BJ (cell line): ENCODE results near the gene KLK5. TPM values are rescaled to one million over a fixed set of nuclear protein-coding genes. Genes with fewer than 3 reads are reported as not detected.

Experiments
- CTCF ChIA-PET: fragments of 350-600 bp; formaldehyde crosslinking; extraction: SDS; loops from one replicate; lab custom pipeline; 2021; ENCODE audit warnings: antibody characterized with exemption, inconsistent platforms; lab: Yijun Ruan, JAX
- POLR2A ChIA-PET: fragments of 300-600 bp; sonication (Branson Sonifier 250); formaldehyde crosslinking; extraction: SDS; loops from one replicate; lab custom pipeline; 2021; ENCODE audit warnings: antibody characterized with exemption; lab: Charles Lee
- DNase-seq: peaks from one replicate; pipeline ENCODE4 v3.0.0-alpha.2; 2011; ENCODE audit warnings: low read depth
- H3K27me3 ChIP-seq: 2 replicates; pipeline ENCODE4 v1.6.0; 2011; ENCODE audit warnings: low read length; ENCODE audit not compliant: control insufficient read depth, insufficient read depth
- H3K36me3 ChIP-seq: 2 replicates; pipeline ENCODE4 v1.5.1; 2011; ENCODE audit warnings: low read length; ENCODE audit not compliant: control insufficient read depth, insufficient read depth
- H3K4me3 ChIP-seq: 2 replicates; pipeline ENCODE4 v1.5.1; 2011; ENCODE audit warnings: low read depth, mild to moderate bottlenecking, control low read depth, low read length
- polyA plus RNA-seq: library from polyadenylated mRNA; depleted of rRNA; stranded (reverse); fragments of >200 nt; gene quantifications from 2 replicates; pipeline ENCODE4 v1.2.3, GENCODE V29; 2011
- TF ChIP-seq, protein P1 (sequence below): IDR thresholded peaks from 2 replicates; pipeline ENCODE4 v1.5.1; 2011; ENCODE audit warnings: low read depth, mild to moderate bottlenecking, control low read depth, inconsistent platforms, low read length, moderate library complexity; ENCODE audit not compliant: insufficient read depth

Gene KLK5
- polyA plus RNA-seq, 1 experiment = not detected

DNA sequence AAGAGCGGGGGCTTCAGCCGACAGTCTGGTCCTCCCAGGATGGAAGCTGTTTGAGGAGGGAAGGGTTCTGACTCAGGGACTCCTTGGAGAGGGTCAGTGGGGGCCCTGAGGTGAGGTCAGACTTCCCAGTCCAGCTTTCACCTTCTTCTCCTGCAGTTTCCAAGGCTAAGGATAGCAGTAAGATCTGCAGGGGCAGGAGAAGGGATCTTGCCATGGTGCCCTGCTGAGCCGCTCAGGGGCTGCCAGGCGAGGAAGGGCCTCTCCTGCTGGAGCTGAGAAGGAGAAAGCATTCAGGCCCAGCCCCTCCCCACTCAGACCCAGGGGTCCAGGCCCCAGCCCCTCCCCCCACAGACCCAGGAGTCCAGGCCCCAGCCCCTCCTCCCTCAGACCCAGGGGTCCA, 29.3 kb upstream of the KLK5 start:
- no peaks in the 10 kb centered on the region for H3K36me3 ChIP-seq
- no peaks in the 10 kb centered on the region for H3K27me3 ChIP-seq
- ChIA-PET POLR2A (no interaction called here), CTCF (no interaction called here)
- TF ChIP-seq, protein P1, sequence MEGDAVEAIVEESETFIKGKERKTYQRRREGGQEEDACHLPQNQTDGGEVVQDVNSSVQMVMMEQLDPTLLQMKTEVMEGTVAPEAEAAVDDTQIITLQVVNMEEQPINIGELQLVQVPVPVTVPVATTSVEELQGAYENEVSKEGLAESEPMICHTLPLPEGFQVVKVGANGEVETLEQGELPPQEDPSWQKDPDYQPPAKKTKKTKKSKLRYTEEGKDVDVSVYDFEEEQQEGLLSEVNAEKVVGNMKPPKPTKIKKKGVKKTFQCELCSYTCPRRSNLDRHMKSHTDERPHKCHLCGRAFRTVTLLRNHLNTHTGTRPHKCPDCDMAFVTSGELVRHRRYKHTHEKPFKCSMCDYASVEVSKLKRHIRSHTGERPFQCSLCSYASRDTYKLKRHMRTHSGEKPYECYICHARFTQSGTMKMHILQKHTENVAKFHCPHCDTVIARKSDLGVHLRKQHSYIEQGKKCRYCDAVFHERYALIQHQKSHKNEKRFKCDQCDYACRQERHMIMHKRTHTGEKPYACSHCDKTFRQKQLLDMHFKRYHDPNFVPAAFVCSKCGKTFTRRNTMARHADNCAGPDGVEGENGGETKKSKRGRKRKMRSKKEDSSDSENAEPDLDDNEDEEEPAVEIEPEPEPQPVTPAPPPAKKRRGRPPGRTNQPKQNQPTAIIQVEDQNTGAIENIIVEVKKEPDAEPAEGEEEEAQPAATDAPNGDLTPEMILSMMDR = no peak
- H3K4me3 ChIP-seq = no peak overlapping the region
- DNase-seq = no peak

DNA sequence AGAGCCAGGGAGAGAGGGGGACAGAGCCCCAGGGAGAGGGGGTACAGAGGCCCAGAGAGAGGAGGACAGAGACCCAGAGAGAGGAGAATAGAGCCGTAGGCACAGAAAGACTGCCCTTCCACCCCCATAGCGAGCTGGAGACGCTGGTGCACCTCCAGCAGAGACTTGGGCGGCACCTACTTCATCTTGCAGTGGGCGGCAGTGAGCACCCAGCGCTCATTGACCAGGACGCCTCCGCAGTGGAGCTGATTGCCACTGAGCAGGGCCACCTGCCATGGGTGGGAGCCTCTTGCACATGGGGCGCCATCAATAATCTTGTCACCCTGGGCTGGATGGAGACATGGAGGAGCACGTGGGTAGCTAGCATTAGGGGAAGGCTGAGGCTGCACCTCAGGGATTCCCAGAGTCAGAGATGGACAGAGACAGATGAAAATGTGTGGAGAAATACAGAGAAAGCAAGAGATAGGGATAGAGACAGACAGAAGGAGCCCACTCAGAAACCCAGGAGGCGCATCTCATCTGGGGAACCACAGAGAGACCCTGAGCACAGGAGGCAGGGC, 28.8 kb upstream of the KLK5 start:
- no peak overlapping the region for H3K4me3 ChIP-seq
- no peaks in the 10 kb centered on the region for H3K36me3 ChIP-seq
- no peak for DNase-seq
- TF ChIP-seq, protein P1 = no peak
- H3K27me3 ChIP-seq = no peaks in the 10 kb centered on the region
- POLR2A ChIA-PET = no interaction called here
- CTCF ChIA-PET = interaction anchor here (0.6 kb wide), 1 partner anchor 98 kb away, joined by 3 read pairs; no protein-coding TSS in a partner anchor

DNA sequence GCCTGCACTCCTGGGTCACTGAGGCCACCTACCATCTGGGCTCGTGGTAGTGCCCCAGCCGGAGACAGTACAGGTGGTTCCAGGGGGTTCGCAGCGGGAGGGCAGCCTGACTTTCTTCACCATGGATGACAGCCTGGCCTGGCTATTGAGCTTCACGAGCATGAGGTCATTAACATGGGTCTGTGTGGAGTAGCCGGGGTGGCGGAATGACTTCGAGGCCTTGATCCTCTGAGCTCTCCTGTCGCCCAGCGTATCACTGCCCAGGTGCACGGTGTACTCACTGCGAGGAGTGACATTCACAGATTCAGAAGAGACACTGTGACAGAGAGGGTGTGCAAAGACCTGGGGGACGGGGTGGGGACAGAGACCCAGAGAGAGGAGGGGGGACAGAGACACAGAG, 27.4 kb upstream of the KLK5 start:
- no peak for DNase-seq
- TF ChIP-seq, protein P1 = no peak
- POLR2A ChIA-PET = no interaction called here
- Histone ChIP-seq H3K36me3 (no peaks in the 10 kb centered on the region), H3K4me3 (no peak overlapping the region), H3K27me3 (no peaks in the 10 kb centered on the region)
- CTCF ChIA-PET = interaction anchor here (0.6 kb wide), 1 partner anchor 114 kb away, joined by 4 read pairs; no protein-coding TSS in a partner anchor

DNA sequence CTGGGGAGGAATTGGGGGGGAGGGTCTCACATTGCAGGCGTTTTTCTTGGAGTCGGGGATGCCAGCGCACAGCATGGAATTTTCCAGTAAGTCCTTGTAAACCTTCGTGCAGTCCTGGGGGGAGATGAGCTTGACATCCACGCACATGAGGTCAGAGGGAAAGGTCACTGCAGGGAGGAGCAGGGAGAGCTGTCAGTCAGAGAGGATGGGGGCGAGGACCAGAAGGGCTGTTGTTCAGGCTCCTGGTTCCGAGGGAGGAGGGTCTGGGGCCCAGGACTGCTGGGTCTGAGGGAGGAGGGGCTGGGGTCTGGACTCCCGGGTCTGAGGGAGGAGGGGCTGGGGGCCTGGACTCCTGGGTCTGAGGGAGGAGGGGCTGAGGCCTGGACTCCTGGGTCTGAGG, 26.9 kb upstream of the KLK5 start:
- no peaks in the 10 kb centered on the region for H3K27me3 ChIP-seq
- TF ChIP-seq, protein P1 = no peak
- ChIA-PET CTCF (no interaction called here), POLR2A (no interaction called here)
- DNase-seq = no peak
- no peaks in the 10 kb centered on the region for H3K36me3 ChIP-seq
- no peak overlapping the region for H3K4me3 ChIP-seq

DNA sequence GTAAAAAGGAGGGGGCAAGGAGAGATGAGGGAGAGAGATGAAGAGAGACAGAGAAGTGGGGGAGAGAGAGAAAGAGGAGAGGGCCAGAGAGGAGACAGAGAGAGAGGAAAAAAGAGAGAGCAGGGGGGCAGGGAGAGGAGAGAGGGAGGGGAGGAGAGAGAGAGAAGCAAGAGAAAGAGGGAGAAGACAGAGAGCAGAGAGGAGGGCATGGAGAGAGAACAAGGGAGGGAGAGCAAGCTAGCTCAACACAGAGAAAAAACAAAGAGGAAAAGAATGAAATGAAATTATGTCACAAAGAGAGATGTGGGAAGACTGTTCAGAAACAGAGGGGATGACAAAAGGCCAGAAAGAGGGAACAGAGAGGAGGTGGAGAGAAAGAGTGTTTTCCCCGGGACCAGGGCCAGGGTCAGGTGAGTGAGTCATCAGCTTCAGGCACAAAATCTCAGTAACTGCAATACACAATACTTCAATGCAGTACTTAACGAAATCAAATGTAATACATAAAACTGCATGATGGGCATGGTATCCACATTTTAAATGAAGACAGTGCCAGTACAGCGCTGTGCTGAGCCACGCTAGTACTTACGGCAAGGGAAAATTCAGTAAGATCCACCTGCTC, 26.0 kb upstream of the KLK5 start:
- POLR2A ChIA-PET = no interaction called here
- Histone ChIP-seq H3K27me3 (no peaks in the 10 kb centered on the region), H3K4me3 (no peak overlapping the region), H3K36me3 (no peaks in the 10 kb centered on the region)
- CTCF ChIA-PET = no interaction called here
- TF ChIP-seq, protein P1 = no peak
- no peak for DNase-seq
